Measurements from ENCODE around the gene CPB2.

DNA sequence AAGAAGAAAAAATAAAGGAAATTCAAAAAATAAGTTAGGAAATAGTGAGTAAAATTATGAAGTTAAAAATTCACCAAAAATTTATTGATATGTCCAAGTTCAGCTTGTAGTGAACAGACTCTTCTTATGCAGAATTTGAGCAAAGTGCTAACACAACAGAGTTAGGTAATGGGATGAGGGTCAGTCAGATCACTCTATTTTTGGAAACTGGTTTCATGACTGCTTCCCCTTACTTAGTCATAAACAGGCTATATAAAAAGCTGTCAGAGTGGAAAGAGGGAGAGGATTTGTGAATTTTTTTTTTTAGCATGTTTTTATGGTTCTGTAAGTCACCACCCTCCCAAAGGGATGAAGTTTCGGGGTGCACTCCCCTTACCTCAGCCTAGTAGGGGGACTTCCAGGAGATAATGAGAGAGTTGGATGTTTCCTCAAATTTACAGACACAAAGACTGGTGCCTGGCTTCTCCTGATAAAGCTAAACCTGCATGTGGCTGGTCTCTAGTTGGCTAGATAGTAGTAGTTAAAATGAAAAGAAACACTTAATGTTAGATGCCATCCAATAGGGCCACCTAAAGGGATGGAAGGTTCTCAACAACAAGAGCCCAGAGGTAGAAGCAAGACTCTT, 4.5 kb downstream of the CPB2 start:
- TF ChIP-seq, protein P1, sequence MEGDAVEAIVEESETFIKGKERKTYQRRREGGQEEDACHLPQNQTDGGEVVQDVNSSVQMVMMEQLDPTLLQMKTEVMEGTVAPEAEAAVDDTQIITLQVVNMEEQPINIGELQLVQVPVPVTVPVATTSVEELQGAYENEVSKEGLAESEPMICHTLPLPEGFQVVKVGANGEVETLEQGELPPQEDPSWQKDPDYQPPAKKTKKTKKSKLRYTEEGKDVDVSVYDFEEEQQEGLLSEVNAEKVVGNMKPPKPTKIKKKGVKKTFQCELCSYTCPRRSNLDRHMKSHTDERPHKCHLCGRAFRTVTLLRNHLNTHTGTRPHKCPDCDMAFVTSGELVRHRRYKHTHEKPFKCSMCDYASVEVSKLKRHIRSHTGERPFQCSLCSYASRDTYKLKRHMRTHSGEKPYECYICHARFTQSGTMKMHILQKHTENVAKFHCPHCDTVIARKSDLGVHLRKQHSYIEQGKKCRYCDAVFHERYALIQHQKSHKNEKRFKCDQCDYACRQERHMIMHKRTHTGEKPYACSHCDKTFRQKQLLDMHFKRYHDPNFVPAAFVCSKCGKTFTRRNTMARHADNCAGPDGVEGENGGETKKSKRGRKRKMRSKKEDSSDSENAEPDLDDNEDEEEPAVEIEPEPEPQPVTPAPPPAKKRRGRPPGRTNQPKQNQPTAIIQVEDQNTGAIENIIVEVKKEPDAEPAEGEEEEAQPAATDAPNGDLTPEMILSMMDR (IDR thresholded peaks at IDR 0.05; ENCODE audit: low read depth, low read length), result no peak
- TF ChIP-seq EZH2phosphoT487 (IDR thresholded peaks at IDR 0.05; ENCODE audit: low read depth), result no peak

Data from OCI-LY3 (cell line).